OCI-LY7 (cell line): Measurements from ENCODE around the gene SLC19A1. TPM values are rescaled to one million over a fixed set of nuclear protein-coding genes. Genes with fewer than 3 reads are reported as not detected.

ENCODE experiments used
- BruUV-seq: library from RNA; stranded (reverse); fragments of 400-500 nt; replicated peaks from 2 replicates; lab custom pipeline; 2021; lab: Mats Ljungman, UMichigan
- CTCF ChIA-PET: fragments of 300-600 bp; sonication (Branson Sonifier 250); formaldehyde crosslinking; loops from one replicate; lab custom pipeline; 2022; ENCODE audit warnings: antibody characterized with exemption; ENCODE audit not compliant: unreplicated experiment; lab: Charles Lee
- POLR2A ChIA-PET: fragments of 300-600 bp; sonication (Branson Sonifier 250); formaldehyde crosslinking; loops from one replicate; lab custom pipeline; 2022; ENCODE audit warnings: antibody characterized with exemption; lab: Charles Lee
- DNase-seq: peaks from one replicate; pipeline ENCODE4 v3.0.0-alpha.2; 2015; ENCODE audit warnings: low spot score
- H2AFZ ChIP-seq: fragments of 200-600 bp; sonication (generic), shearing (Covaris generic); 2 replicates; pipeline ENCODE4 v1.6.1; 2014; ENCODE audit warnings: mild to moderate bottlenecking, antibody characterized with exemption, low read length, moderate library complexity
- H3K27ac ChIP-seq: fragments of 200-600 bp; sonication (generic); 2 replicates; pipeline ENCODE4 v1.5.1; 2014; ENCODE audit warnings: mixed run types, low read depth, mild to moderate bottlenecking, moderate library complexity, low read length, inconsistent platforms; ENCODE audit not compliant: poor library complexity, severe bottlenecking
- H3K36me3 ChIP-seq: fragments of 200-600 bp; sonication (generic); 2 replicates; pipeline ENCODE4 v1.6.1; 2014; ENCODE audit warnings: mild to moderate bottlenecking, antibody characterized with exemption, low read length, moderate library complexity, mixed read lengths; ENCODE audit not compliant: insufficient read depth
- H3K4me1 ChIP-seq: fragments of 200-600 bp; sonication (generic); 2 replicates; pipeline ENCODE4 v1.5.1; 2014; ENCODE audit warnings: mild to moderate bottlenecking, low read length; ENCODE audit not compliant: insufficient read depth, poor library complexity, severe bottlenecking
- H3K4me2 ChIP-seq: fragments of 200-600 bp; sonication (generic); 2 replicates; pipeline ENCODE4 v1.6.1; 2014; ENCODE audit warnings: mild to moderate bottlenecking, low read length
- H3K4me3 ChIP-seq: fragments of 200-600 bp; sonication (generic); 2 replicates; pipeline ENCODE4 v1.5.1; 2014; ENCODE audit warnings: mild to moderate bottlenecking, low read depth, low read length; ENCODE audit not compliant: poor library complexity, severe bottlenecking
- H3K79me2 ChIP-seq: fragments of 200-600 bp; sonication (generic); 2 replicates; pipeline ENCODE4 v1.6.1; 2016; ENCODE audit warnings: low read depth, mild to moderate bottlenecking, low read length, moderate library complexity, mixed read lengths; ENCODE audit not compliant: insufficient read depth
- H3K9me2 ChIP-seq: fragments of 200-600 bp; sonication (generic); 2 replicates; pipeline ENCODE4 v1.6.1; 2016; ENCODE audit warnings: mild to moderate bottlenecking, low read length, mixed read lengths; ENCODE audit not compliant: insufficient read depth
- H3K9me3 ChIP-seq: fragments of 200-600 bp; sonication (generic); 2 replicates; pipeline ENCODE4 v1.6.1; 2014; ENCODE audit warnings: mild to moderate bottlenecking, mixed run types, low read length, mixed read lengths
- H4K20me1 ChIP-seq: fragments of 200-600 bp; sonication (generic); 2 replicates; pipeline ENCODE4 v1.6.1; 2014; ENCODE audit warnings: mild to moderate bottlenecking, antibody characterized with exemption, low read length, moderate library complexity, mixed read lengths; ENCODE audit not compliant: insufficient read depth
- CTCF ChIP-seq: fragments of 200-600 bp; sonication (generic); conservative IDR thresholded peaks from 2 replicates; pipeline ENCODE4 v1.5.1; 2014; ENCODE audit warnings: mild to moderate bottlenecking, antibody characterized with exemption, low read length, moderate library complexity, mixed read lengths
- EZH2phosphoT487 ChIP-seq: fragments of 200-600 bp; sonication (generic); IDR thresholded peaks from 2 replicates; pipeline ENCODE4 v1.6.1; 2018; ENCODE audit warnings: low read depth, borderline replicate concordance, mild to moderate bottlenecking, mixed run types, antibody characterized with exemption, low read length, moderate library complexity, mixed read lengths
- intact Hi-C: fragments of 100-400 bp; cut with micrococcal nuclease; formaldehyde crosslinking; loops from one replicate; pipeline ENCODE4 v1.10.0; 2022; ENCODE audit not compliant: unreplicated experiment
- total RNA-seq, 2 experiments: library from RNA; depleted of rRNA in 1 of 2; stranded (reverse); fragments of >200 nt in 1 of 2; shearing (Covaris generic) in 1 of 2; gene quantifications; 2 replicates each; pipeline ENCODE4 v1.2.3, GENCODE V29; 2014 to 2022

SLC19A1 gene
- total RNA-seq, 2 experiments from 2014 or later: 17.9 to 41.2 TPM

- H3K79me2 ChIP-seq: no peaks in the 10 kb centered on the region
- H3K4me1 ChIP-seq: no peaks in the 10 kb centered on the region
- no peak for DNase-seq
- TF ChIP-seq CTCF (no peak), EZH2phosphoT487 (no peak)
- H4K20me1 ChIP-seq: no peaks in the 10 kb centered on the region
- intact Hi-C loops: no loop called here
- BruUV-seq: no TSS peak
- H3K9me3 ChIP-seq: peaks cover 31% of the 10 kb centered on the region; the same call in 1 of the 2 replicates
- no peak overlapping the region for H3K4me2 ChIP-seq
- no peak overlapping the region for H3K27ac ChIP-seq
- no peaks in the 10 kb centered on the region for H3K9me2 ChIP-seq
- H3K4me3 ChIP-seq: no peak overlapping the region
- H2AFZ ChIP-seq: no peak overlapping the region
- ChIA-PET CTCF (no interaction called here), POLR2A (no interaction called here)
- peaks cover 67% of the 10 kb centered on the region for H3K36me3 ChIP-seq
Measured at GRCh38 chr21:45523411-45524101, 18.7 kb downstream of the SLC19A1 start.

GRCh38 chr21:45522986-45523385, 19.3 kb downstream of the SLC19A1 start:
- DNase-seq: no peak
- no peaks in the 10 kb centered on the region for H3K79me2 ChIP-seq
- BruUV-seq: no TSS peak
- H3K4me3 ChIP-seq: no peak overlapping the region
- no peak overlapping the region for H3K4me2 ChIP-seq
- no peaks in the 10 kb centered on the region for H3K9me2 ChIP-seq
- H2AFZ ChIP-seq: no peak overlapping the region
- CTCF ChIA-PET: no interaction called here
- TF ChIP-seq CTCF (no peak), EZH2phosphoT487 (no peak)
- H4K20me1 ChIP-seq: no peaks in the 10 kb centered on the region
- no peaks in the 10 kb centered on the region for H3K4me1 ChIP-seq
- POLR2A ChIA-PET: no interaction called here
- H3K27ac ChIP-seq: no peak overlapping the region
- peaks cover 36% of the 10 kb centered on the region; the same call in 1 of the 2 replicates for H3K9me3 ChIP-seq
- intact Hi-C loops: no loop called here
- peaks cover 72% of the 10 kb centered on the region for H3K36me3 ChIP-seq

- POLR2A ChIA-PET: no interaction called here
- no TSS peak for BruUV-seq
- H3K9me3 ChIP-seq: peaks cover 39% of the 10 kb centered on the region; the same call in 1 of the 2 replicates
- intact Hi-C loops: no loop called here
- peaks cover 73% of the 10 kb centered on the region for H3K36me3 ChIP-seq
- no peak overlapping the region for H2AFZ ChIP-seq
- no peak for DNase-seq
- H3K79me2 ChIP-seq: no peaks in the 10 kb centered on the region
- no peak overlapping the region for H3K4me3 ChIP-seq
- H3K27ac ChIP-seq: no peak overlapping the region
- H3K4me2 ChIP-seq: no peak overlapping the region
- no peaks in the 10 kb centered on the region for H3K4me1 ChIP-seq
- CTCF ChIA-PET: no interaction called here
- H3K9me2 ChIP-seq: no peaks in the 10 kb centered on the region
- TF ChIP-seq CTCF (no peak), EZH2phosphoT487 (no peak)
- no peaks in the 10 kb centered on the region for H4K20me1 ChIP-seq
Measured at GRCh38 chr21:45522381-45522780, 19.9 kb downstream of the SLC19A1 start.
